ENCODE data around the gene RFLNA. TPM values are rescaled to one million over a fixed set of nuclear protein-coding genes. Genes with fewer than 3 reads are reported as not detected.

Gene RFLNA
- total RNA-seq, 4 donors from 2014 or later: 0.72 to 1.6 (median 0.82) TPM

DNA sequence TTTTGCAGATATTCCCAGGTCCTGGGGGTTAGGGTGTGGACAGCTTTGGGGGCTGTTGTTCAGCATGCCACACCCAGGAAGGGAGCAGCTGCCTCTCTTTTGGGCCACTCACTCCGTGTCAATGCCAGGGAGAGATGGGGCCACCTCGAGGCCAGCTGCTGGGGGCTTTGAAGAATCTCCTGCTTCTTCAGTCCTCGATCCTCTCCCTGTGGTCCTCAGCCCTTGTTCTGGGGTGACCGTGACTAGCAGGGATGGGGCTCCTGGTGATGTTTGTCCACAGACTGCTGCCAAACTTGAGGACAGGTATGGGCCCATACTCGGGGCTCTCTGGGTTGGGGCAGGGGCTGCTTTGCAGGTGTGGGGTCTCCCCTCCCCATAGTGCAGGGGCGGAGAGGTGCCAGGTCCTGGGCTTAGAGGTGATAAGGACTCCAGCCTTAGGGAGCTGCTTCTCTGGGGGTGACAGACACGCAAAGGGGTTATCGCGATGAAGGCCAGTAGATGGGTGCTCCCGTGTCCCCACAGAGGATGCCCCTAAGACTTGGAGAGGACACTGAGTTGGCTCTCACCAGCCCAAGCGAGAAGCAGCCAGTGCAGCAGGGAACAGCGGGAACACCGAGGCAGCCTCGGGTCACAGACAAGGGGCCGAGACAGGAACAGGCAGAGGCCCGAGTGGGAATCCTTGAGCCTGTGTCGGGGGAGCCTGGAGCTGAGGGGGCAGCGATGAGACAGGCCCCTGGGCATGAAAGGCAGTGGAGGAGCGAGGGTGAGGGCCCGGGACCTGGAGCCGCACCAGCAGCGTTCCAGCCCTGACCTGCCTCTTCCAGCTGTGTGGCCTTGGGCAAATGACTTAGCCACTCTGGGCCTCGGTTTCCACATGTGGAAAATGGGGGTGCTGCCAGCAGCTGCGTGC lies 11.1 kb downstream of the RFLNA start:
- no peak overlapping the region for H3K4me3 ChIP-seq (ENCODE audit: low read depth, poor library complexity, severe bottlenecking)
- WGBS, 2 donors: 84 to 85% methylated on average over 21 to 24 of the region's 24 CpGs
- intact Hi-C loops (cut with DNase I; ENCODE audit: low total_unique reads): loop anchor here (5.0 kb wide), 1 partner anchor 259 kb away; no protein-coding TSS in a partner anchor
- no peak for DNase-seq (ENCODE audit: low spot score in 2 of 2)
- no peak for TF ChIP-seq POLR2A (IDR thresholded peaks at IDR 0.05)
- TF ChIP-seq, protein P1, sequence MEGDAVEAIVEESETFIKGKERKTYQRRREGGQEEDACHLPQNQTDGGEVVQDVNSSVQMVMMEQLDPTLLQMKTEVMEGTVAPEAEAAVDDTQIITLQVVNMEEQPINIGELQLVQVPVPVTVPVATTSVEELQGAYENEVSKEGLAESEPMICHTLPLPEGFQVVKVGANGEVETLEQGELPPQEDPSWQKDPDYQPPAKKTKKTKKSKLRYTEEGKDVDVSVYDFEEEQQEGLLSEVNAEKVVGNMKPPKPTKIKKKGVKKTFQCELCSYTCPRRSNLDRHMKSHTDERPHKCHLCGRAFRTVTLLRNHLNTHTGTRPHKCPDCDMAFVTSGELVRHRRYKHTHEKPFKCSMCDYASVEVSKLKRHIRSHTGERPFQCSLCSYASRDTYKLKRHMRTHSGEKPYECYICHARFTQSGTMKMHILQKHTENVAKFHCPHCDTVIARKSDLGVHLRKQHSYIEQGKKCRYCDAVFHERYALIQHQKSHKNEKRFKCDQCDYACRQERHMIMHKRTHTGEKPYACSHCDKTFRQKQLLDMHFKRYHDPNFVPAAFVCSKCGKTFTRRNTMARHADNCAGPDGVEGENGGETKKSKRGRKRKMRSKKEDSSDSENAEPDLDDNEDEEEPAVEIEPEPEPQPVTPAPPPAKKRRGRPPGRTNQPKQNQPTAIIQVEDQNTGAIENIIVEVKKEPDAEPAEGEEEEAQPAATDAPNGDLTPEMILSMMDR (IDR thresholded peaks at IDR 0.05): no peak

GRCh38 chr12:124306686-124307555 lies 12.0 kb downstream of the RFLNA start:
- 86 to 87% methylated on average over 26 to 28 of the region's 28 CpGs for WGBS, 2 donors
- intact Hi-C loops (cut with DNase I; ENCODE audit: low total_unique reads): loop anchor here (5.0 kb wide), 1 partner anchor 260 kb away; no protein-coding TSS in a partner anchor
- no peak overlapping the region for H3K4me3 ChIP-seq (ENCODE audit: low read depth, poor library complexity, severe bottlenecking)
- TF ChIP-seq POLR2A (IDR thresholded peaks at IDR 0.05): no peak
- TF ChIP-seq, protein P1 (IDR thresholded peaks at IDR 0.05): no peak
- no peak for DNase-seq (ENCODE audit: low spot score in 2 of 2)

DNA sequence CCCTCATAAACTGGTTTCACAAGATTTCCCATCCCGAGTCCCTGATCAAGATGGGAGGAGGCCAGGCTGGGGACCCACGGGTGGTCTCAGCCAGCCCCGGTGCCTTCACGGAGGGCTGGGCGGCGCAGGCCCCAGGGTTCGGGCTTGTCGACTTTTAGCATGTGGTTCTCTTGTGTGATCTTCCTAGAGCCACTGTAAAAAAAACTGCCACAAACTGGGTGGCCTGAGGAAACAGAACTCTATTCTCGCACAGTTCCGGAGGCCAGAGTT lies 12.6 kb downstream of the RFLNA start:
- TF ChIP-seq, protein P1 (IDR thresholded peaks at IDR 0.05): no peak
- no peak for TF ChIP-seq POLR2A (IDR thresholded peaks at IDR 0.05)
- WGBS, 2 donors: 80 to 87% methylated on average over 10 of the region's 10 CpGs
- DNase-seq (ENCODE audit: low spot score in 2 of 2): no peak
- intact Hi-C loops (cut with DNase I; ENCODE audit: low total_unique reads): loop anchor here (5.0 kb wide), 1 partner anchor 260 kb away; no protein-coding TSS in a partner anchor
- H3K4me3 ChIP-seq (ENCODE audit: low read depth, poor library complexity, severe bottlenecking): no peak overlapping the region

DNA sequence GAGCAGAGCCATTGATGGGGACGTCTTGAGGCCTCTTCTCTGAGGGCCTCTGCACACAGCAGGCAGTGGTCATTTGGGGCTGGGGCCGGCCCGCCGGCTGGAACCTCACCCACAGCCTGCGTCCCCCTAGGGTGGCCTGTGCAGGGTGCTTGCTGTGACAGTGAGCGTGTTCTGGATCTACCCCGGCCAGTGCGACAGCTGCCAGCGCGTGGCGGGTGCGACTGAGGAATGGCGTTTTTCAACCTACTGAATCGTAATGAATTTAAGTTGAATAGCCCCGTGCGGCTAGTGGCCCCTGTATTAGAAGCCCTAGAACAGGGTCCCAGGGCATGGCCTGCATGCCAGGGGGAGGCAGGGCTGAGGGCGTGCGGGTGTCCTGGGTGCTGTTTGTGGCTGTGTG lies 13.8 kb downstream of the RFLNA start:
- 92 to 95% methylated on average over 17 to 18 of the region's 18 CpGs for WGBS, 2 donors
- intact Hi-C loops (cut with DNase I; ENCODE audit: low total_unique reads): loop anchor here (5.0 kb wide), 1 partner anchor 261 kb away; no protein-coding TSS in a partner anchor
- no peak for DNase-seq (ENCODE audit: low spot score in 2 of 2)
- no peak for TF ChIP-seq POLR2A (IDR thresholded peaks at IDR 0.05)
- TF ChIP-seq, protein P1 (IDR thresholded peaks at IDR 0.05): no peak
- no peak overlapping the region for H3K4me3 ChIP-seq (ENCODE audit: low read depth, poor library complexity, severe bottlenecking)

GRCh38 chr12:124309231-124309630 lies 14.3 kb downstream of the RFLNA start:
- intact Hi-C loops (cut with DNase I; ENCODE audit: low total_unique reads): loop anchor here (5.0 kb wide), 1 partner anchor 262 kb away; no protein-coding TSS in a partner anchor
- WGBS, 2 donors: 92 to 98% methylated on average over 16 of the region's 16 CpGs
- TF ChIP-seq, protein P1 (IDR thresholded peaks at IDR 0.05): no peak
- DNase-seq (ENCODE audit: low spot score in 2 of 2): no peak
- no peak overlapping the region for H3K4me3 ChIP-seq (ENCODE audit: low read depth, poor library complexity, severe bottlenecking)

Measured in lower leg skin (tissue), 4 donors.